ENCODE results near the gene ALPP. TPM values are rescaled to one million over a fixed set of nuclear protein-coding genes. Genes with fewer than 3 reads are reported as not detected.
"Not testable (repeated sequence)": the region's sequence is repeated elsewhere in the genome, so short reads cannot be mapped to it uniquely, and the experiment has no call there.

The ALPP gene
- total RNA-seq, 3 donors from 2014 or later = not detected

DNA sequence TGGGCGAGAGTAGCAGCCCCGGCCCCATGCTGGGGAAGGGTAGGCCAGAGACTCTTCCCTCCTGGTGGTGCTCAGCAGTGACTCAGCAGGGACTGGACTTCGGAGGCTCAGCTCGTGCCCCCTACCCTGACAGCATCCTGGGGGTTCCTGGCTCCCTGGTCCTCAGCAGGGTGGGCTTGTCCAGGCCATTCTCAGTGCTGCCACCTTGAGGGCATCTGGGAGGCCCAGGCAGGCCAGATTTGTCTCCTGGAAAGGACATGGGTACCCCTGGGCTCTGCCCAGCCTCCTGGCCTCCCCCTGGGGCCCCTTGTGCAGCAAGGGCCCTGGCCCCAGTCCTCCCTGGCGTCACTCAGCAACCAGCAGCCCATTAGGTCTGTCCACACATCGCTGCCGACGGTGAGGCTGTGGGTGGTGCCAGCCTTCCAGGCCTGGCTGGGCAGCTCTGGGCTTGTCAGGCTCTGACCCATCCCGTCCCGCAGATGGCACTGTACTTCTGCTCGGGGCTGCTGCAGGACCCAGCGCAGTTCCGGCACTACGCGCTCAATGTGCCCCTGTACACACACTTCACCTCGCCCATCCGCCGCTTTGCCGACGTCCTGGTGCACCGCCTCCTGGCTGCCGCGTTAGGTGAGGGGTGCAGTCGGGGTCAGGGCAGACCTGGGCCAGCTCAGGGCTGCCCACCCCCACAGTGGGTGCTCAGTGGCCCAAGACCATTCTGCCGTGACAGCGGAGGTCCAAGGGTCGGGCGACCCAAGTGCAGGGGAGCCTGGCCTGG is 45.0 kb upstream of the ALPP start:
- no peaks in the 10 kb centered on the region for H3K36me3 ChIP-seq
- H3K27me3 ChIP-seq = no peaks in the 10 kb centered on the region
- intact Hi-C loops (cut with DNase I; ENCODE audit: low total_unique reads) = no loop called here
- H3K4me1 ChIP-seq = no peaks in the 10 kb centered on the region
- no peak overlapping the region for H3K27ac ChIP-seq
- DNase-seq (ENCODE audit: low spot score in 2 of 2) = peak; percentile 36 to 48
- H3K9me3 ChIP-seq = no peaks in the 10 kb centered on the region
- H3K4me3 ChIP-seq = peak overlapping the region in 1 of 3 donors; percentile 15
- TF ChIP-seq CTCF (IDR thresholded peaks at IDR 0.05) (no peak), POLR2A (IDR thresholded peaks at IDR 0.05) (no peak), POLR2AphosphoS5 (IDR thresholded peaks at IDR 0.05) (no peak)

GRCh38 chr2:232334136-232334884 is 44.2 kb upstream of the ALPP start:
- H3K4me1 ChIP-seq; intact Hi-C loops (cut with DNase I; ENCODE audit: low total_unique reads); H3K9me3 ChIP-seq; H3K27ac ChIP-seq; H3K4me3 ChIP-seq; H3K27me3 ChIP-seq; H3K36me3 ChIP-seq: not testable (repeated sequence)
- DNase-seq (ENCODE audit: low spot score in 2 of 2) = peak in 1 of 2 donors; percentile 17

DNA sequence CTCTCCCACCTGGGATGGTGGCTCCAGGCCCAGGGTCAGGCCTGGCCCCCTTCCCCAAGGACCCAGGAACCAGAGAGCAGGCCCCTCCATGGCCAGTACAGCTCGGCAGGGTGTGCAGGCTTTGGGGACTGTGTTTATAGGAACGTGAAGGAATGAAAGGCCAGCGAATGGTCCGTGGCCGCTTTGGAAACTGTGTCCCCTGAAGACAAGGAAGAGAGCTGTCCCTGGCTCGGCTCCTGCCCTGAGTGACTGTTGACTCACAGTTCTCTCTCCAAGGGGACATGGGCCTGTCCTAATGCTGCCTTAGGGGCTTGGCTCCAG is 43.7 kb upstream of the ALPP start:
- DNase-seq (ENCODE audit: low spot score in 2 of 2) = peak in 1 of 2 donors; percentile 5
- intact Hi-C loops (cut with DNase I; ENCODE audit: low total_unique reads); H3K36me3 ChIP-seq: not testable (repeated sequence)

GRCh38 chr2:232335206-232335858 is 43.2 kb upstream of the ALPP start:
- H3K27me3 ChIP-seq; H3K4me3 ChIP-seq; H3K36me3 ChIP-seq; H3K9me3 ChIP-seq; H3K4me1 ChIP-seq; intact Hi-C loops (cut with DNase I; ENCODE audit: low total_unique reads); H3K27ac ChIP-seq: not testable (repeated sequence)
- peak in 1 of 2 donors; percentile 37 for DNase-seq (ENCODE audit: low spot score in 2 of 2)

More for the DNA sequence above, 43.7 kb upstream of the ALPP start:
- not testable (repeated sequence) for H3K9me3 ChIP-seq, H3K4me1 ChIP-seq, H3K4me3 ChIP-seq, H3K27me3 ChIP-seq, H3K27ac ChIP-seq

DNA sequence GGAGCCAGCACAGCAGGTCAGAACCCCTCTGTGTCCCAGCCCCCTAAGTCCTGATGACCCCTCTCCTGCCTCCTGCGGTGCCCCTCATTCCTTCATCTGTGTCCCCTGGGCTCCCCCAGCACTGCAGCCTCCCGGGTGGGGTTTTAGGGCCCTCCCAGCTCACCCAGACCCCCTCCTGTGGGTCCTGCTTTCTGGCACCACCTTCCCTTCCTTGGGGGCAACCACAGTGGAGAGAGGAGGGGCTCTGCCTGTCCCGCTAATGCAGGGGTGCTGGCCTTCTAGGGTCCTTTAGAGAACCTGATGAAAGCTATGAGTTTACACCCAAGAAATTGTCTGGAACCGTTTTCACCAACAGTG is 42.7 kb upstream of the ALPP start:
- intact Hi-C loops (cut with DNase I; ENCODE audit: low total_unique reads) = no loop called here
- DNase-seq (ENCODE audit: low spot score in 2 of 2) = no peak
- Histone ChIP-seq H3K9me3 (no peaks in the 10 kb centered on the region), H3K4me1 (no peaks in the 10 kb centered on the region), H3K4me3 (no peak overlapping the region), H3K36me3 (no peaks in the 10 kb centered on the region), H3K27me3 (no peaks in the 10 kb centered on the region), H3K27ac (no peak overlapping the region)
- no peak for TF ChIP-seq CTCF (IDR thresholded peaks at IDR 0.05)
- TF ChIP-seq POLR2A (IDR thresholded peaks at IDR 0.05) = no peak
- no peak for TF ChIP-seq POLR2AphosphoS5 (IDR thresholded peaks at IDR 0.05)

- H3K4me1 ChIP-seq = no peaks in the 10 kb centered on the region
- TF ChIP-seq POLR2AphosphoS5 (IDR thresholded peaks at IDR 0.05) = no peak
- TF ChIP-seq CTCF (IDR thresholded peaks at IDR 0.05) = no peak
- no peak for TF ChIP-seq POLR2A (IDR thresholded peaks at IDR 0.05)
- no peaks in the 10 kb centered on the region for H3K27me3 ChIP-seq
- no peak overlapping the region for H3K27ac ChIP-seq
- H3K9me3 ChIP-seq = no peaks in the 10 kb centered on the region
- no peaks in the 10 kb centered on the region for H3K36me3 ChIP-seq
- H3K4me3 ChIP-seq = no peak overlapping the region
- intact Hi-C loops (cut with DNase I; ENCODE audit: low total_unique reads) = no loop called here
- peak in 1 of 2 donors; percentile 40 for DNase-seq (ENCODE audit: low spot score in 2 of 2)
Measured at GRCh38 chr2:232336241-232336736, 42.3 kb upstream of the ALPP start.

All from breast epithelium (tissue), 4 donors.